Measurements from ENCODE around the gene TCTN2. TPM values are rescaled to one million over a fixed set of nuclear protein-coding genes. Genes with fewer than 3 reads are reported as not detected.

TCTN2 gene
- total RNA-seq, 2 experiments from 2014 or later, result 4.0 to 5.1 TPM

DNA sequence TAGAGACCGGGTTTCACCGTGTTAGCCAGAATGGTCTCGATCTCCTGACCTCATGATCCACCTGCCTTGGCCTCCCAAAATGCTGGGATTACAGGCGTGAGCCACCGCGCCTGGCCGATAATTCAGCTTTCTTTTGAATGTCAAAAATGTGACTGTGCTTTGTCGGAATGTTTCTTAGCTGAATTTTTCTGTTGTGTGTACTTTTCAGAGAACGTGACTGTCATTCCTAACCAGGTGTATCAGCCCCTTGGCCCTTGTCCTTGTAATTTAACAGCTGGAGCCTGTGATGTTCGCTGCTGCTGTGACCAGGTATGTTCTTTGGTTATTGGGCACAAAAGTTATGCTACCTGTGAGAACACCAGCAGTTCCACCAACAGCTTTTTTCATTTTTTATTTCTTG lies 8.1 kb downstream of the TCTN2 start:
- POLR2A ChIA-PET, result no interaction called here

GRCh38 chr12:123681605-123682004 lies 10.7 kb downstream of the TCTN2 start:
- POLR2A ChIA-PET, result no interaction called here
- CTCF ChIA-PET, result no interaction called here

More for the DNA sequence above, 8.1 kb downstream of the TCTN2 start:
- CTCF ChIA-PET, result interaction anchor here (0.7 to 0.9 kb wide), 2 partner anchors 12 to 80 kb away, joined by 3 read pairs; no protein-coding TSS in a partner anchor

- POLR2A ChIA-PET, result no interaction called here
- CTCF ChIA-PET, result no interaction called here
These were observed 13.1 kb downstream of the TCTN2 start for GRCh38 chr12:123683964-123684363.

GRCh38 chr12:123686636-123687190 lies 15.8 kb downstream of the TCTN2 start:
- POLR2A ChIA-PET, result no interaction called here
- CTCF ChIA-PET, result no interaction called here

GRCh38 chr12:123690191-123690840 lies 19.4 kb downstream of the TCTN2 start:
- ChIA-PET POLR2A (no interaction called here), CTCF (no interaction called here)

- ChIA-PET POLR2A (no interaction called here), CTCF (no interaction called here)
These were observed 25.3 kb downstream of the TCTN2 start for GRCh38 chr12:123696207-123696606.

DNA sequence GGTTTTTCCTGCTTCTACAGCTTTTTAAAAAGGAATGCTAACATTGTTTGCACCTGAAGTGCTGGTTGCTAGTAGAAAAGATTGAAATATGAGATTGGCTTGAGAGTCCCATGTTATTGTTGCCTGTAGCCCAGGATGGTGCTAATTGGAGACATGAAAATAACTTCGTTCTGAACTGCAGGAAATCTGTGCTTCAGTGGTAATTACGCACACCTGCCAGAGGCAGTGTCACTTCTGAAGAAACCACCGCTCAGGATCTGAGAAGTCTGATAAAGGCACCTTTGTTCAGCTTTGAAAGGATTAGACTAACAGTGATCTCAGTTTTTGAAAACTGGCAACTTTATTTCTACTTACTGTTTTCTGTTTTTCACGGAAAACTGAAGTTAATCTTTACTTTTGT lies 25.7 kb downstream of the TCTN2 start:
- ChIA-PET POLR2A (no interaction called here), CTCF (no interaction called here)

GRCh38 chr12:123705935-123706334 lies 35.0 kb downstream of the TCTN2 start:
- ChIA-PET POLR2A (no interaction called here), CTCF (no interaction called here)

GRCh38 chr12:123707466-123707865 lies 36.6 kb downstream of the TCTN2 start:
- POLR2A ChIA-PET, result interaction anchor here (0.5 kb wide), 1 partner anchor 90 kb away, joined by 6 read pairs; no protein-coding TSS in a partner anchor
- CTCF ChIA-PET, result no interaction called here

DNA sequence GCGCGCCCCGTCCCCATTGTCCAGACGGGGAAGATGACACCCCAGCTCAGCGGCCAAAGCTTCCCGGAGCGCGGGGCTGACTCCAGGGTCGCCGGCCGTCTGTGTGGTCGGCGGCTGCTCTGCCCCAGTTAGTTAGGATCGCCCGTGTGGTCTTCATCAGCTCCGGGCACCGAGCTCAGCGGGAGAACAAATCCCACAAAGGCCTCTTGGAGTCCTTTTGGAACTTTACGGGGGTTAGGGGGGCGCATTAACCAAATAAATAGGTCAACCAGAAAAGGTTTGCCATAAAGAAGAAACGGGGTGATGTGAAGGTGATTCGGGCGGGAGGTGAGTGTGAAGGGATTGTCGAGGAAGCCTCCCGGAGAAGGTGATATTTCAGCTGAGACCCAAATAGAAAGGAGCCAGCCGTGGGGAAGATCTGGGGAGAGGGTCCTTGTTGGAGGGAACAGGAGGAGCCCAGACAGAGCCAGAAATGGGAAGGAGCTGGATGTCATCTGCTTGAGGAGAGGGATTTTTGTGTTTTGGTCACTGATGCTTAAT lies 41.9 kb downstream of the TCTN2 start:
- POLR2A ChIA-PET, result interaction anchor here (0.5 to 4.6 kb wide), 4 partner anchors 12 to 348 kb away, joined by 3 to 42 read pairs (median 4); partner anchors contain the start of gene SBNO1
- CTCF ChIA-PET, result interaction anchor here (1.1 to 2.9 kb wide), 3 partner anchors 11 to 17 kb away, joined by 4 to 10 read pairs (median 4); no protein-coding TSS in a partner anchor

DNA sequence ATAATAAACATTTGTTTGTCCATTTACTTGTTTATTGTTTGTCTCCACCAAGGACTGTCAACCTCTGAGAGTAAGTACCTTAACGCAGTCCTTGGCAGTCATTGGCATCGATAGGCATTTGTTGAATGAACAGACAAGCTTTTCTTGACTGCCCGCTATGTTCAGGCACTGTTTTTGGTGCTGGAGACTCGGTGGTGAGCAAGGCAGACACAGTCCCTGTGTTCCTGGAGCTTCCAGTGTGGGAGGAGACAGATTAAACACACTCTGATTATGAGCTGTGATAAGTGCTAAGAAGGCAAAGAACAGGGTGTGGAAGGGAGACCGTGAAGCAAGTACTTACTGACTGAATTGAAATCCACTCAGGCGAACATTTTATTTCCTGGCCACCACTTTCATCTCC lies 42.5 kb downstream of the TCTN2 start:
- CTCF ChIA-PET, result interaction anchor here (1.1 to 2.9 kb wide), 2 partner anchors 11 to 16 kb away, joined by 4 to 10 read pairs; no protein-coding TSS in a partner anchor
- POLR2A ChIA-PET, result interaction anchor here (0.5 to 4.6 kb wide), 4 partner anchors 12 to 92 kb away, joined by 3 to 42 read pairs (median 3); no protein-coding TSS in a partner anchor

- CTCF ChIA-PET, result interaction anchor here (2.9 kb wide), 1 partner anchor 10 kb away, joined by 10 read pairs; no protein-coding TSS in a partner anchor
These were observed 43.1 kb downstream of the TCTN2 start for GRCh38 chr12:123713823-123714585.

DNA sequence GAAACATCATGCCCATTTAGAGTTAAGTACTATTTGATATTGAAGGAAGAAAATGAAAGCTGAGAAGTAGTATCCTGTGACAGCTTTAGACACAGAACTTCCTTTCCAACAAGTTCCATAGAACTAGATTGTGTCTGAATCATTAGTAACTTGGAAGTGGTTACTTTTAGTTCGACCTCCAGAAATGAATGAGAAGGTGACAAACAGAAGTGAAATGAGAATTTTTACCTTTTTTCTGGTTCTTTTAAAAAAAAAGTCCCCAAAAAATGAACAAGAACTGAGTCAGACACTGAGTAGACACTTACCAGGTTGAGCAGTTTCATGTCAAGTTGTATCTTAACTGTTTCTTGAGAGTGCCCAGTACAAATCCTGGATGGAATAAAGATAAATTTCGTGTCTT lies 44.3 kb downstream of the TCTN2 start:
- CTCF ChIA-PET, result interaction anchor here (2.9 kb wide), 1 partner anchor 9 kb away, joined by 10 read pairs; no protein-coding TSS in a partner anchor
- POLR2A ChIA-PET, result interaction anchor here (0.6 to 4.6 kb wide), 3 partner anchors 10 to 263 kb away, joined by 3 to 42 read pairs (median 3); no protein-coding TSS in a partner anchor

More at GRCh38 chr12:123713823-123714585, 43.1 kb downstream of the TCTN2 start:
- POLR2A ChIA-PET, result interaction anchor here (0.5 to 4.6 kb wide), 5 partner anchors 11 to 261 kb away, joined by 3 to 42 read pairs (median 3); no protein-coding TSS in a partner anchor

DNA sequence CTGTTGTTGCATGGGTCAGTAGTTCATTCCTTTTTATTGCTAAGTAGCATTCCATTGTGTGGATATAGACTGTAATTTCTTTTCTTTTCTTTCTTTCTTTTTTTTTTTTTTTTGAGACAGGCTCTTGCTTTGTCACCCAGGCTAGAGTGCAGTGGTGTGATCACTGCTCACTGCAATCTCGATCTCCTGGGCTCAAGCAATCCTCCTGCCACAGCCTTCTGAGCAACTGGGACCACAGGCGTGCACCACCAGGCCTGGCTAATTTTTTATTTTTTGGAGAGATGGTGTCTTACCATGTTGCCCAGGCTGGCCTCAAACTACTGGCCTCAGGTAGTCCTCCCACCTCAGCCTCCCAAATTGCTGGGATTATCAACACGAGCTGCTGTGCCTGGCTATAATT lies 46.4 kb downstream of the TCTN2 start:
- ChIA-PET CTCF (no interaction called here), POLR2A (interaction anchor here (0.7 kb wide), 1 partner anchor 57 kb away, joined by 4 read pairs; no protein-coding TSS in a partner anchor)

DNA sequence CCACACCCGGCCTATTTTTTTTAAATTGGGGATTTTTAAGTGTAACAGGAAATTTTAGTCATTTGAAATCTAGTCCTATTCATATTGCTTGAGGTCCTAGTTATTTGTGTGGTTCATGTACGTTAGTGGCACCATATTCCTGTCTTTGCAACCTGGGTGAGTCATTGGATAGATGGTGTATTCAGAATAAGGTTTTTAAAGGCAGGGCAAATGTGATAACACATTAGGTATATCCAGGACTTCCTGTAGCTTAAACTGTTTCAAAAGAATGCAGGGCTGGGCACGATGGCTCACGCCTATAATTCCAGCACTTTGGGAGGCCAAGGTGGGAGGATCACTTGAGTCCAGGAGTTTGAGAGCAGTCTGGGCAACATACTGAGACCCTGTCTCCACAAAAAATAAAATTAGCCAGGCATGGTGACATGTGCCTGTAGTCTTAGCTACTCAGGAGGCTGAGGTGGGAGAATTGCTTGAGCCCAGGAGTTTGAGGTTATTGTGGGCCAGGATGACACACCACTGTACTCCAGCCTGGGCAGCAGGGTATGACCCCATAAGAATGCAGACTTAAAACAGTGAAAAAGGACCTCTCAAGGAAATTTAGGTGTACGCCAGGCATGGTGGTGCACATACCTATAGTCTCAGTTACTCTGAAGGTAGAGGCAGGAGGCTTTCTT lies 49.4 kb downstream of the TCTN2 start:
- CTCF ChIA-PET, result interaction anchor here (0.6 kb wide), 1 partner anchor 92 kb away, joined by 3 read pairs; no protein-coding TSS in a partner anchor

GRCh38 chr12:123721245-123721644 lies 50.3 kb downstream of the TCTN2 start:
- CTCF ChIA-PET, result interaction anchor here (0.6 kb wide), 1 partner anchor 93 kb away, joined by 3 read pairs; no protein-coding TSS in a partner anchor

More for the DNA sequence above, 49.4 kb downstream of the TCTN2 start:
- POLR2A ChIA-PET, result no interaction called here

GRCh38 chr12:123723011-123723410 lies 52.1 kb downstream of the TCTN2 start:
- CTCF ChIA-PET, result no interaction called here
- POLR2A ChIA-PET, result interaction anchor here (0.5 kb wide), 1 partner anchor 105 kb away, joined by 8 read pairs; no protein-coding TSS in a partner anchor

More at GRCh38 chr12:123721245-123721644, 50.3 kb downstream of the TCTN2 start:
- POLR2A ChIA-PET, result no interaction called here

DNA sequence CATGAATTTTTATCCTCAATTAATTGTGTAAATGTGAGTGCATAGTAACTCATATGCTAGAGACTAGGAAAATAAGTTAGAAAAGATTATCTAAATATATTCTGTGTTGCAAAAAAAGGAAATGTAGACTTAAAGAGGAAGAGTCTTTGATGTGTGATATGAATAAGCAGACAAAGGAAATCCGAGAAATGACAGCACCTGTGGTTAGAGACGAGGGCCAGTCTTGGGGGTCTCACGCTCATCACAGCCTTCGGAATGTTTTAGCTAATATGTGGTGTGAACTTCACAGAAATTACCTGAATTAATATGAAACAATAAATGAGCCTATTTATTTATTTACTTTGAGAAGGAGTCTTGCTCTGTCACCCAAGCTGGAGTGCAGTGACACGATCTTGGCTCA lies 52.9 kb downstream of the TCTN2 start:
- CTCF ChIA-PET, result interaction anchor here (1.2 kb wide), 1 partner anchor 10 kb away, joined by 10 read pairs; no protein-coding TSS in a partner anchor

GRCh38 chr12:123726244-123726643 lies 55.3 kb downstream of the TCTN2 start:
- CTCF ChIA-PET, result interaction anchor here (1.5 kb wide), 1 partner anchor 14 kb away, joined by 4 read pairs; the partner anchor contains the start of gene ATP6V0A2

More for the DNA sequence above, 52.9 kb downstream of the TCTN2 start:
- POLR2A ChIA-PET, result interaction anchor here (3.8 kb wide), 1 partner anchor 10 kb away, joined by 42 read pairs; the partner anchor contains the start of gene ATP6V0A2

More at GRCh38 chr12:123726244-123726643, 55.3 kb downstream of the TCTN2 start:
- POLR2A ChIA-PET, result interaction anchor here (0.8 to 3.8 kb wide), 2 partner anchors 10 to 13 kb away, joined by 3 to 42 read pairs; partner anchors contain the start of gene ATP6V0A2

All from activated CD8-positive, alpha-beta memory T cell treated with anti-CD3 and anti-CD28 coated beads for 36 hours (primary cell).